MM.1S (cell line): ENCODE results near the gene KRT79.

Experiments used
- CTCF ChIP-seq: fragments of 300-600 bp; sonication (generic); IDR thresholded peaks from 2 replicates; pipeline ENCODE4 v1.5.1; 2016; ENCODE audit warnings: antibody characterized with exemption, low read length, mixed read lengths
- EZH2 ChIP-seq: fragments of 300-600 bp; sonication (generic); optimal IDR thresholded peaks from 2 replicates; pipeline ENCODE3; 2017; ENCODE audit warnings: low read depth, mild to moderate bottlenecking, antibody characterized with exemption, low read length, mixed read lengths

GRCh38 chr12:52833922-52834726, at the start of gene KRT79:
- no peak for TF ChIP-seq CTCF
- TF ChIP-seq EZH2 = no peak
